ENCODE results near the gene ATP5ME.
"Not testable (repeated sequence)": the region's sequence is repeated elsewhere in the genome, so short reads cannot be mapped to it uniquely, and the experiment has no call there.

Gene ATP5ME, protein sequence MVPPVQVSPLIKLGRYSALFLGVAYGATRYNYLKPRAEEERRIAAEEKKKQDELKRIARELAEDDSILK

GRCh38 chr4:674172-675035 is at the start of gene ATP5ME, which contains the start of gene MYL5:
TSS of gene ATP5ME (minus strand) at chr4:674276. CDS start at chr4:674247, 29 bp downstream.
TSS of gene MYL5 (plus strand) at chr4:674542. CDS start at chr4:678027, 3,485 bp downstream.
- peak; percentile 97 to 99 (median 99) for DNase-seq

DNA sequence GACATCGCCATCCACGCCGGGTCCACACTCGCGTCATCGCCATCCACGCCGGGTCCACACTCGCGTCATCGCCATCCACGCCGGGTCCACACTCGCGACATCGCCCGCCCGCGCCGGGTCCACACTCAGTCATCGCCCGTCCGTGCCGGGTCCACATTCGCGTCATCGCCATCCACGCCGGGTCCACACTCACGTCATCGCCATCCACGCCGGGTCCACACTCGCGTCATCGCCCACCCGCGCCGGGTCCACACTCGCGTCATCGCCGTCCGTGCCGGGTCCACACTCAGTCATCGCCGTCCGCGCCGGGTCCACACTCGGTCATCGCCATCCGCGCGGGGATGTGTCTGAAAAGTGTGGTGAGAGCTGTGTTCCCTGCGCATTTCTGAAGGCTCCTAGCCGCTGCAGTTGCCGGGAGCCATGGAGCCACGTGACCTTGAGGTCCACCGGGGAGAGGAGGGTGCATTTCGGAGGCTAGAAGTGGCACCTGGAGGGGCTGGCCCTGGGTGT is 48.8 kb upstream of the ATP5ME start:
- DNase-seq: no peak

- DNase-seq: no peak
These were observed 48.2 kb upstream of the ATP5ME start for GRCh38 chr4:722169-722725.

DNA sequence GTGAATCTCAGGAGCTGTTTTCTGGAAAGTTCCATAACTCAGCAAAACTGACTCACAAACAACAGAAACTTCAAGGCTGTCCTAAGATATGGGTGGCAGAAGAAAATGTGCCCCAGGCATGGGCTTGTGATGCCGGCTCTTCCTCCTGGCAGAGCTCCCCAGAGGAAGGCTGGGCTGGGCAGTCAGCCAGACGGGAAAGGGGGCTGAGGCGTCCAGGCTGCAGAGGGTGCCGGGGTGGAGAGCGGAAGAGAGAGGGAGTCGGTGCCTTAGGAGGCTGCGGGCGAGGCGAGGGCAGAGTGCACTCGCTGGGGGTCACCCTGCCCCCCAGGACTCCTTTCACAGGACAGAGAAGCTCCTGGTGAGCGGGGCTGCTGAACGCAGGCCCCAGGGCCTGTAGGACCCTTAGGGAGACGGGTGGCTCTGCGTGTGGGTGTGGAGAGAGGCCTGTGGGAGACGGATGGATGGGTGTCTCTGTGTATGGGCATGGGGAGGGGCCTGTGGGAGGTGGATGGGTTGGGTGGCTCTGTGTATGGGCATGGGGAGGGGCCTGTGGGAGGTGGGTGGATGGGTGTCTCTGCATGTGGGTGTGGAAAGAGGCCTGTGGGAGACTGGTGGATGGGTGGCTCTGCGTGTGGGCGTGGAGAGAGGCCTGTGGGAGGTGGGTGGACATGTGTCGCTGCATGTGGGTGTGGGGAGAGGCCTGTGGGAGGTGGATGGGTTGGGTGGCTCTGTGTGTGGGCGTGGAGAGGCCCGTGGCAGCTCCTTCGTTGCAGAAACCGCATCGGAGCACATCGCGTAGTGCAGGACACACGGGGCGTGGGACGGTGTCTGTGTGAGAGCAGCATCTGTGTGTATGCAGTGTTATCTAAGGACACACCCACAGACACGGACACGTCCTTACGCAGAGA is 47.4 kb upstream of the ATP5ME start:
- DNase-seq: peak in 2 of 3 donors; percentile 19 to 23

DNA sequence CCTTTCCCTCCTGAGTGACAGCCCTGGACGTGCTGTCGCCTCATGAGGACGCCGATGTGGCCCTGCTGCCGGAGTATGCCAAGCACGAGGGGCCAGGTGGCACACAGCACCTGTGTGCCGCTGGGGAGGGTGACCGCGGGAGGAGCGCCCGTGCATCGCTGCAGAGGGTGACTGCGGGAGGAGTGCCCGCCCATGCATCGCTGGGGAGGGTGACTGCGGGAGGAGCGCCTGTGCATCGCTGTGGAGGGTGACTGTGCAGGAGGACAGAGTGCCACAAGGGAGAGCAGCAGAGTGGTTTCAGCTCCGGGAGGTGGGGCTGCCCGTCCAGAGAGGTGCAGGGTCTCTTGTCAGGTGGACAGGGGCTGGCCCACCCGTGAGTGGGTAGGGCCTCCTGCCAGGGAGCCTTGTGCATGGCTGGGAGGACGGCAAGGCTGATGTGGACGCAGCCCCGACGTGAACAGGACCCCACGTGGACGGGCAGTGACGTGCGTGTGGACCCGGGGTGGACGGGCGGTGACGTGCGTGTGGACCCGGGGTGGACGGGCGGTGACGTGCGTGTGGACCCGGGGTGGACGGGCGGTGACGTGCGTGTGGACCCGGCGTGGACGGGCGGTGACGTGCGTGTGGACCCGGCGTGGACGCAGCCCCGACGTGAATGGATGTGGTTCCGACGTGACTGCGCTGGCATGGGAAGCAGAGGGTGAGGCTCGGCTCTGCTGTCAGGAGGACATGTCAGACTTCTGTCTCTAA is 46.2 kb upstream of the ATP5ME start:
- no peak for DNase-seq

- DNase-seq: no peak
These were observed 44.4 kb upstream of the ATP5ME start for GRCh38 chr4:718460-718859.

DNA sequence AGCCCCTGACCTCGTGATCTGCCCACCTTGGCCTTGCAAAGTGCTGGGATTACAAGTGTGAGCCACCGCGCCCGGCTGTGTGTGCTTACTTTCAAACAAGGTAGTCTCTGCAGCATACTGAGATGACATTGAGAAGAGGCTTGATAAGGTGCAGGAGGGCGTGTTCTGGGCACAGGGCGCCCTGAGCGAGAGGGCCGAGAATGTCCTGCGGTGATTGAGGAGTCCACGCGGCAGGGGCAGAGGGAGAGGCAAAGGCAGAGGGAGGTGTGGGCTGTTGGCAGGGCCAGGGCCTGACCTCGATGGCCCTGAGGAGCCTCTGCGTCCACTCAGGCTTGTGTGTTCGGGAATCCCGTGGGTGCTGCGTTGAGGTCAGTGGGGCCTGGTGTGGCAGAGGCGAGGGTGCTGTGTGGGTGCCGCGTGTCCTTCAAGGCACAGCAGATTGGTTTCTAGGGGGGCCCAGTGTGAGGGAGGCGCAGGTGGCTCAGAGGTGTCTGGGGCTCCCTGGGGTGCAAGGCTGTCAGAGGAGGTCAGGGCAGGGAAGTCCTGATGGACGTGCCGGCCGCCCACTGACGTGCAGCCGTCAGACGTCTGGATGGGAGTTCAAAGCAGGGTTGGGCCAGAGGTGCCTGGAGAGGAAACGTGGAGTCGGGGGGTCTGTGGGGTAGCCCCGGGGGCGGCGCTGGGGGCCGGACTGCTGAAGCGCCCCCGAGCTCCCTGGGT is 43.7 kb upstream of the ATP5ME start:
- DNase-seq: no peak

GRCh38 chr4:714087-714486 is 40.0 kb upstream of the ATP5ME start:
- no peak for DNase-seq

DNA sequence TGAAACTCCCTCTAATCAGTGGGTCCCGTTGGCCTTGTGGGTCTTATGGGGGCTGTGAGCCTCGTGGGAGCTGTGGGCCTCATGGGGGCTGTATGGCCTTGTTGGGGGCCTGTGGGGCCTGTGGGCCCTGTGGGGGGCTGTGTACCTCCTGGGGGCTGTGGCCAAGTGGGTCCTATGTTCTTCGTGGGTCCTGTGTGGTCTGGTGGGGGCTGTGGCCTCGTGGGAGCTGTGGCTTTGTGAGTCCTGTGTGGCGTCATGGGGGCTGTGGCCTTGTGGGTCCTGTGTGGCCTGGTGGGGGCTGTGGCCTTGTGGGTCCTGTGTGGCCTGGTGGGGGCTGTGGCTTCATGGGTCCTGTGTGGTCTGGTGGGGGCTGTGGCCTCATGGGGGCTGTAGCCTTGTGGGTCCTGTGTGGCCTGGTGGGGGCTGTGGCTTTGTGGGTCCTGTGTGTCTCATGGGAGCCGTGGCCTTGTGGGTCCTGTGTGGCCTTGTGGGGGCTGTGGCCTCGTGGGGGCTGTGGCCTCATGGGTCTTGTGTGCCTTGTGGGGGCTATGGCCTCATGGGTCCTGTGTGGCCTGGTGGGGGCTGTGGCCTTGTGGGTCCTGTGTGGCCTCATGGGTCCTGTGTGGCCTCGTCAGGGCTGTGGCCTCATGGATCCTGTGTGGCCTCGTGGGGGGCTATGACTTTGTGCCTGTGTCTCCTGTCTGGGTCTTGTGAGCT is 39.0 kb upstream of the ATP5ME start:
- DNase-seq: no peak

DNA sequence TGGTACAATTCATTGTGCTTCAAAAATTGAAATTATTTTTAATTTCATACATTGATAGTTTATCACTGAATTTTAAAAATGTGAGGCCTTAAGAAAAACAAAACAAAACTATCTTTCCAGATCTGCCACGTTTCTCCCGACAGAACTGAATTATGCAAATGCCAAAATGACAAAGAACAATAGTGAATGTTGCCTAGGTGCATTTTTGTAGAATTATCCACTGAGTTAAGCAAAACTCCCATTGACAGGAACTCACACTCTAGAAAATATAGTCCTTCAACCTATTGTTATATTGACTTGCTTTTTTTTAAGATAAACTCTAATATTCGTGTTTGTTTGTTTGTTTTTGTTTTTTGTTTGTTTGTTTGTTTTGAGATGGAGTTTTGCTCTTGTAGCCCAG is 38.0 kb upstream of the ATP5ME start:
- DNase-seq: no peak

DNA sequence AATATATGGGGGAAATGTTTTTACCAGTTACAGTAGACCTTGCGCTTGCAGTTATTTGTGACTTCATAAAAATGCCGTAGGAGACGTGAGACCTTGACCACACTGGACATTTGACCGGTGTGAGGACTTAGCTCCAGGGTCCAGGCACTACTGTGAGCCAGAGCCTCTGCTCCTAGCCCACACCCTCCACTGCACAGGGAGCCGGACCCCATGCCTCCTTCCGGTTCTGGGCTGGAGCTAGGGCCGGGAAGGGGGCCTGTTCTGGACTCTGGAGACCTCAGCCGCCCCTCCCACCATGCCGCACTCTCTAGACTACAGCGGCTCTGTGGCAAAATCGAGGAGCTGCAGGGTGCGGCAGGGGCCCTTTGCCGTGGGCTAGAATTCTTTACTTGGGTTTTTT is 36.8 kb upstream of the ATP5ME start:
- DNase-seq: no peak

DNA sequence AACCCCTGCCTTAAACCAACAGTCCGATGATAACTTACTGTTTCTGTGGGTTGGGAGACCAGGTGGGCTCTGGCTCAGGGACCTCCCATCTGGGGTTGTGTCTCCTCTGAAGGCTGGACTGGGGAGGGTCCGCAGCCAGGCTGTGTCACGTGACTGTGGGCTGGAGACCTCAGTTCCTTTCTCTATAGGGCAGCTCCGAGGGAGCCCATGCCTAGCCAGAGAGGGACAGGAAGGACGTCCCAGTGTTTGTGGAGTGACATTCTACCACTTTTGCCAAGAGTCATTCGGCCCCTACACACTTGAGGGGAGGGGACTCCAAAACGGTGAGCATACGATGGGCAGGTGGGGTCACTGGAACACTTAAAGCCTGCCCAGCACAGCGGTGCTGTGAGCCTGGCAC is 36.0 kb upstream of the ATP5ME start:
- DNase-seq: no peak

DNA sequence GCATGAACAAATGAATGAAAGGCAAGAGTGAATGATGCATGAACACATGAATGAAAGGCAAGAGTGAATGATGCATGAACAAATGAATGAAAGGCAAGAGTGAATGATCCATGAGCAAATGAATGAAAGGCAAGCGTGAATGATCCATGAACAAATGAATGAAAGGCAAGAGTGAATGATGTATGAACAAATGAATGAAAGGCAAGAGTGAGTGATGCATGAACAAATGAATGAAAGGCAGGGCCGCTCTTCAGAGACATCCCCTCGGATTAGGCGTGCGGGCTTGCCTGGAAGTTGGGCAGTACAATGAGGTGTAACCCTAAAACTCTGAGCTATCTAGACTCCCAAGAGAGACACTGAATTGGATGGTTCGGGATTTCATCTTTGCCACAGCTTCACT is 35.3 kb upstream of the ATP5ME start:
- no peak for DNase-seq

DNA sequence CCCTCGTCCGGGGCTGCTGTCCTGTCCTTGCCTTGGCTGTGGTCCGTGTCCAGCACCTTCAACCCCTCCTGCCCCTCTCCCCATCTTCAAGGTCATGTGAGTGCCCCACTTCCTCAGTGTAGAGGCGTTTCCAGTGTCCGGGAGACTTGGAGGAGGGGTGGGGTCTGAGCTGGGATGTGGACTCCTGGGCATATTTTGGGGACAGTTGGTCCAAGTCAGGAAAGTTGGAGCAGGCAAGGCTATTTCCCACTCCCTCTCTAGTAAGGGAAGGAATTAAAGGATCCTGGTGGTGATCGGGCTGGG is 34.5 kb upstream of the ATP5ME start:
- DNase-seq: no peak

GRCh38 chr4:707929-708630 is 34.0 kb upstream of the ATP5ME start:
- no peak for DNase-seq

DNA sequence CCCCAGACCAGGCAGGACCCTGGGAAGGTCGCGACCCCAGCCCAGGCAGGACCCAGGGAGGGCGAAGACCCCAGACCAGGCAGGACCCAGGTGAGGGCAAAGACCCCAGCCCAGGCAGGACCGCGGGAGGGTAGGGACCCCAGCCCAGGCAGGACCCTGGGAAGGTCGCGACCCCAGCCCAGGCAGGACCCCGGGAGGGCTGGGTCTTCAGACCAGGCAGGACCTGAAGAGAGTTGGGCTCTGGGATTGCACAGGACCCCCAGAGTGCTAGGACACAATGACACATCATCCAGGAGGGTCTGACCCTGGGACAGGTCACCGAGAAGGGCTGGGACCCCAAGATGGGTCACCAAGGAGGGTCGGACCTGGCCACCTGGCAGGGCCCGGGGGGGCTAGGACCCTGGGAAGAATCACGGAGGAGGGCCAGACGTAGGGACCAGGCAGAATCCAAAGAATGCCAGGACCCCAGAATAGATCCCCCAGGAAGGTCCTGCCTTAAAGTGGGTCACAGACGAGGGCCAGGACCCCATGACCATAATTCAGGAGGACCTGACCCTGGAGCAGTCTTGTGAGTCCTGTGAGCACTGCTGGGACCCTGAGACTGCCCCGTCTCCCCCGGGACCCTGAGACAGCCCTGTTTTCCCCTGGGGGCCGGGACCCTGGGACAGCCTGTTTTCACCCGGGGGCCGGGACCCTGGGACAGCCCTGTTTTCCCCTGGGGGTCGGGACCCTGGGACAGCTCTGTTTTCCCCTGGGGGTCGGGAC is 32.9 kb upstream of the ATP5ME start:
- DNase-seq: no peak

DNA sequence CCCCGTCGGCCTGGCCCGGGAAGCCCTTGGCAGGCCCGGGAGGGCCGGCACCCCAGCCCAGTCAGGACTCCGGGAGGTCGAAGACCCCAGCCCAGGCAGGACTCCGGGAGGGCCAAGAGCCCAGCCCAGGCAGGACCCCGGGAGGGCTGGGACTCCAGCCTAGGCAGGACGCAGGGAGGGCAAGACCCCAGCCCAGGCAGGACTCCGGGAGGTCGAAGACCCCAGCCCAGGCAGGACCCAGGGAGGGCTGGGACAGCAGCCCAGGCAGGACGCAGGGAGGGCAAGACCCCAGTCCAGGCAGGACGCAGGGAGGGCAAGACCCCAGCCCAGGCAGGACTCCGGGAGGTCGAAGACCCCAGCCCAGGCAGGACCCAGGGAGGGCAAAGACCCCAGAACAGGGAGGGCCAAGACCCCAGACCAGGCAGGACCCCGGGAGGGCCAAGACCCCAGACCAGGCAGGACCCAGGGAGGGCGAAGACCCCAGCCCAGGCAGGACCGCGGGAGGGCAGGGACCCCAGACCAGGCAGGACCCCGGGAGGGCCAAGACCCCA is 32.1 kb upstream of the ATP5ME start:
- DNase-seq: not testable (repeated sequence)

GRCh38 chr4:705278-706082 is 31.4 kb upstream of the ATP5ME start, which contains the start of gene PCGF3:
TSS of gene PCGF3 (plus strand) at chr4:705832. CDS start at chr4:733681, 27,849 bp downstream.
- DNase-seq: peak; percentile 98 to 100 (median 99)

Measured in suppressor macrophage treated with lipopolysaccharide for 1 hour (primary cell).